HCT116 (cell line): ENCODE data around the gene SLC2A9. TPM values are rescaled to one million over a fixed set of nuclear protein-coding genes. Genes with fewer than 3 reads are reported as not detected.

ENCODE experiments used
- ATAC-seq: fragments of 200-7000 bp; cut with Tn5 transposase; 2 replicates; pipeline ENCODE4 v1.9.1; 2020; ENCODE audit warnings: mild to moderate bottlenecking, moderate library complexity
- BruUV-seq: library from RNA; stranded (reverse); fragments of 400-500 nt; replicated peaks from 2 replicates; lab custom pipeline; 2021; lab: Mats Ljungman, UMichigan
- CTCF ChIA-PET: fragments of 300-600 bp; sonication (Branson Sonifier 250); formaldehyde crosslinking; loops from one replicate; lab custom pipeline; 2021; ENCODE audit warnings: antibody characterized with exemption; lab: Charles Lee
- POLR2A ChIA-PET: fragments of 300-600, 350-600 bp; sonication (Branson Sonifier 250); formaldehyde crosslinking; loops from one replicate; lab custom pipeline; 2021; ENCODE audit warnings: antibody characterized with exemption; lab: Charles Lee
- RAD21 ChIA-PET, 2 experiments: fragments of 300-600 bp; sonication (Branson Sonifier 250); formaldehyde crosslinking; loops; one replicate each; lab custom pipeline; 2023; ENCODE audit warnings: low total read pairs in 2 of 2; ENCODE audit not compliant: uncharacterized antibody in 2 of 2, unreplicated experiment in 2 of 2, low non-redundant PET in 1 of 2; lab: Charles Lee
- DNase-seq: peaks from one replicate; pipeline ENCODE4 v3.0.0-alpha.2; 2010; ENCODE audit warnings: low read depth, low spot score
- H2AFZ ChIP-seq: fragments of 200-600 bp; shearing (Covaris generic), sonication (generic); 2 replicates; pipeline ENCODE4 v1.6.1; 2017; ENCODE audit warnings: low read depth, mixed run types, mixed read lengths, antibody characterized with exemption, low read length; ENCODE audit not compliant: poor library complexity, severe bottlenecking
- H3K27ac ChIP-seq: 2 replicates; pipeline ENCODE4 v1.5.1; 2012; ENCODE audit warnings: low read depth, low read length
- H3K27me3 ChIP-seq: fragments of 200-600 bp; sonication (generic); 2 replicates; pipeline ENCODE4 v1.6.1; 2016; ENCODE audit warnings: mixed run types, low read length, mixed read lengths; ENCODE audit not compliant: insufficient read depth
- H3K36me3 ChIP-seq, 2 experiments: fragments of 200-500 bp in 1 of 2; fragments of 200-600 bp in 1 of 2; sonication (Bioruptor generic) in 1 of 2; sonication (generic) in 1 of 2; 2 replicates each; pipeline versions ENCODE4 v1.5.1 to v1.6.1; 2014 to 2016; ENCODE audit warnings: low read length in 2 of 2, inconsistent platforms in 1 of 2, mixed read lengths in 1 of 2, mixed run types in 1 of 2; ENCODE audit not compliant: insufficient read depth in 2 of 2, control insufficient read depth in 1 of 2
- H3K4me1 ChIP-seq, 2 experiments: fragments of 200-600 bp in 1 of 2; sonication (generic) in 1 of 2; 2 replicates each; pipeline versions ENCODE4 v1.5.1 to v1.6.1; 2012 to 2017; ENCODE audit warnings: low read length in 2 of 2, inconsistent platforms in 1 of 2, mild to moderate bottlenecking in 1 of 2, mixed read lengths in 1 of 2, mixed run types in 1 of 2, moderate library complexity in 1 of 2; ENCODE audit not compliant: insufficient read depth in 2 of 2, control insufficient read depth in 1 of 2
- H3K4me2 ChIP-seq: fragments of 200-600 bp; sonication (generic); 2 replicates; pipeline ENCODE4 v1.6.1; 2017; ENCODE audit warnings: mixed run types, low read length, mixed read lengths
- H3K4me3 ChIP-seq, 2 experiments: fragments of 200-600 bp in 1 of 2; sonication (generic) in 1 of 2; replicated peaks in 1 of 2; 2 replicates each; pipeline ENCODE4 v1.5.1; 2011 to 2016; ENCODE audit warnings: low read length in 2 of 2, control low read depth in 1 of 2, low read depth in 1 of 2, mild to moderate bottlenecking in 1 of 2, mixed read lengths in 1 of 2, mixed run types in 1 of 2
- H3K79me2 ChIP-seq: fragments of 200-600 bp; sonication (generic); 2 replicates; pipeline ENCODE4 v1.6.1; 2017; ENCODE audit warnings: mild to moderate bottlenecking, mixed run types, low read length, moderate library complexity, mixed read lengths; ENCODE audit not compliant: insufficient read depth
- H3K9ac ChIP-seq: fragments of 200-600 bp; sonication (generic); 2 replicates; pipeline ENCODE4 v1.6.1; 2016; ENCODE audit warnings: low read length, mixed read lengths
- H3K9me2 ChIP-seq: fragments of 200-600 bp; sonication (generic), shearing (Covaris generic); 2 replicates; pipeline ENCODE4 v1.6.1; 2017; ENCODE audit warnings: mixed run types, mild to moderate bottlenecking, moderate library complexity; ENCODE audit not compliant: insufficient read depth
- H3K9me3 ChIP-seq, 2 experiments: fragments of 200-500 bp in 1 of 2; fragments of 200-600 bp in 1 of 2; sonication (Bioruptor generic) in 1 of 2; sonication (generic) in 1 of 2; 2 replicates each; pipeline ENCODE4 v1.6.1; 2014 to 2017; ENCODE audit warnings: low read length in 2 of 2, mixed read lengths in 2 of 2, inconsistent platforms in 1 of 2, low read depth in 1 of 2, mild to moderate bottlenecking in 1 of 2, mixed run types in 1 of 2, moderate library complexity in 1 of 2; ENCODE audit not compliant: control insufficient read depth in 1 of 2, insufficient read depth in 1 of 2
- H4K20me1 ChIP-seq: fragments of 200-600 bp; sonication (generic), shearing (Covaris generic); 2 replicates; pipeline ENCODE4 v1.6.1; 2017; ENCODE audit warnings: mixed run types, mild to moderate bottlenecking, moderate library complexity; ENCODE audit not compliant: insufficient read depth
- CBX3 ChIP-seq: IDR thresholded peaks from 2 replicates; pipeline ENCODE4 v1.6.1; 2012; ENCODE audit warnings: low read depth
- CEBPB ChIP-seq: IDR thresholded peaks from 2 replicates; pipeline ENCODE4 v1.6.1; 2012; ENCODE audit warnings: low read depth
- EGR1 ChIP-seq: IDR thresholded peaks from 2 replicates; pipeline ENCODE4 v1.6.1; 2012; ENCODE audit warnings: low read depth
- ELF1 ChIP-seq: IDR thresholded peaks from 2 replicates; pipeline ENCODE4 v1.6.1; 2012; ENCODE audit warnings: low read depth, borderline replicate concordance
- EZH2phosphoT487 ChIP-seq: fragments of 200-600 bp; IDR thresholded peaks from 2 replicates; pipeline ENCODE4 v1.6.1; 2018; ENCODE audit warnings: antibody characterized with exemption, borderline replicate concordance
- JUND ChIP-seq: IDR thresholded peaks from 2 replicates; pipeline ENCODE4 v1.6.1; 2012
- POLR2AphosphoS5 ChIP-seq: IDR thresholded peaks from 2 replicates; pipeline ENCODE4 v1.6.1; 2011; ENCODE audit warnings: mild to moderate bottlenecking, low read depth, low read length, moderate library complexity
- RAD21 ChIP-seq: IDR thresholded peaks from 2 replicates; pipeline ENCODE4 v1.6.1; 2012; ENCODE audit warnings: low read depth, mild to moderate bottlenecking
- SIN3A ChIP-seq: IDR thresholded peaks from 2 replicates; pipeline ENCODE4 v1.6.1; 2012; ENCODE audit warnings: low read depth
- SP1 ChIP-seq: IDR thresholded peaks from 2 replicates; pipeline ENCODE4 v1.6.1; 2012; ENCODE audit warnings: low read depth
- SRF ChIP-seq: IDR thresholded peaks from 2 replicates; pipeline ENCODE4 v1.6.1; 2012; ENCODE audit warnings: low read depth
- YY1 ChIP-seq: IDR thresholded peaks from 2 replicates; pipeline ENCODE4 v1.6.1; 2011; ENCODE audit warnings: low read length, low read depth, moderate library complexity, mild to moderate bottlenecking; ENCODE audit not compliant: insufficient replicate concordance; ENCODE audit errors: extremely low read depth
- ZFX ChIP-seq: fragments of 450-650 bp; IDR thresholded peaks from 2 replicates; pipeline ENCODE4 v1.6.1; 2017
- intact Hi-C: fragments of 100-400 bp; cut with micrococcal nuclease; formaldehyde crosslinking; loops from 2 replicates; pipeline ENCODE4 v1.10.0; 2022
- total RNA-seq: library from RNA; stranded (reverse); gene quantifications from one replicate; pipeline ENCODE4 v1.2.1, GENCODE V29; 2021; ENCODE audit not compliant: unreplicated experiment
- TF ChIP-seq, protein P1 (sequence below): IDR thresholded peaks from 2 replicates; pipeline ENCODE4 v1.6.1; 2011; ENCODE audit warnings: mild to moderate bottlenecking, low read length, moderate library complexity; ENCODE audit not compliant: insufficient replicate concordance; ENCODE audit errors: extremely low read depth
- TF ChIP-seq, protein P2 (sequence below): IDR thresholded peaks from 2 replicates; pipeline ENCODE4 v1.6.1; 2012
- TF ChIP-seq, protein P3 (sequence below): IDR thresholded peaks from 2 replicates; pipeline ENCODE4 v1.6.1; 2012
- TF ChIP-seq, protein P4 (sequence below): IDR thresholded peaks from 2 replicates; pipeline ENCODE4 v1.6.1; 2012; ENCODE audit warnings: low read depth

SLC2A9 gene
- total RNA-seq, 1 experiment from 2014 or later = 2.2 TPM

DNA sequence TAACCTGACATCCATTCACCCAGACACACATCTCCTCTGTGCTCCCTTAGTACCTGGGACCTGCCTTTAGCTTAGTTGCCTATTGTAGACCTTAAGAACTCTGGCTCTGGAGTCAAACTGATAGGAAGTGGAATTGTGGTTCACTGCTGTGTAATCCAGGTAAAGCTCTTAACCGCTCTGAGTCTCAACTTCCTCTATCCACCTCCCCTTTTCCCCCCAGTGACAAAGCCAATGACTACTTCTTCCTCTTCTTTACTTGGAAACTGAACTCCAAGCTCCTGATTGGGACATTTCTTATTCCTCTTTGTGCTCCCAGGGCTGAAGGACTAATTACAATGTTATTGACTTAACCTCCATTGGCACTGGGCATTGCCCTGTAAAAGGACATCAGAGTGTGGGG, 145.8 kb downstream of the SLC2A9 start:
- ChIA-PET RAD21 (no interaction called here), CTCF (no interaction called here), POLR2A (no interaction called here)
- Histone ChIP-seq H4K20me1 (no peaks in the 10 kb centered on the region), H3K79me2 (no peaks in the 10 kb centered on the region), H3K27me3 (0 out of 2 replicates have a peak, but pooled peaks cover 10% of the 10 kb centered on the region), H3K9me3 (no peaks in the 10 kb centered on the region), H3K4me3 (no peak overlapping the region), H3K9ac (no peak overlapping the region), H3K4me1 (no peaks in the 10 kb centered on the region), H3K4me2 (no peak overlapping the region), H2AFZ (no peak overlapping the region), H3K27ac (no peak overlapping the region), H3K9me2 (no peaks in the 10 kb centered on the region), H3K36me3 (no peaks in the 10 kb centered on the region)
- DNase-seq = no peak
- intact Hi-C loops = no loop called here
- no peak for ATAC-seq
- no TSS peak for BruUV-seq
- TF ChIP-seq EGR1 = no peak
- TF ChIP-seq SP1 = no peak
- no peak for TF ChIP-seq ZFX
- TF ChIP-seq SRF = no peak
- no peak for TF ChIP-seq SIN3A
- no peak for TF ChIP-seq POLR2AphosphoS5

DNA sequence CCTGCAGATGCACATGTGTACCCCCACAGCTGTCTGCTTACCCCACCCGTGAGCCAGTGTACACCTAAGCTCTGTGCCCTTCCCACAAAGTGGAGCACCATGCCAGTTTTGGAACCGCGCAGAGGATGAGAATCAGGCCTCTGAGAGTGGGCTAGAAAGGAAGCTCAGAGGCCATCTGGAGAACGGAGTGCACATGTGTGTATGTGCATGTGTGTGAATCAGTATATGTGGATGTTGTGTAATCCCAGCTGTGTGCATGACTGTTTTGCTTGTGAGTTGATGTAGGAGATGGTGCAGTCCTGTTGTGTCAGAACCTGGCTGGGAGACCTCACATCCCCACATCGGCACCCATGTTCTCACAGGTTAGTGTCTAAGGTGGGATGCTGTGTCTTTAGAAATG, 146.9 kb downstream of the SLC2A9 start:
- H3K36me3 ChIP-seq = no peaks in the 10 kb centered on the region
- no peak overlapping the region for H3K9ac ChIP-seq
- no peaks in the 10 kb centered on the region for H3K79me2 ChIP-seq
- no peaks in the 10 kb centered on the region for H3K9me2 ChIP-seq
- no peaks in the 10 kb centered on the region for H4K20me1 ChIP-seq
- no peak overlapping the region for H3K4me3 ChIP-seq
- ChIA-PET RAD21 (no interaction called here), CTCF (no interaction called here), POLR2A (no interaction called here)
- no peaks in the 10 kb centered on the region for H3K9me3 ChIP-seq
- no peak overlapping the region for H3K27ac ChIP-seq
- intact Hi-C loops = no loop called here
- 0 out of 2 replicates have a peak, but pooled peaks cover 10% of the 10 kb centered on the region for H3K27me3 ChIP-seq
- no peak for DNase-seq
- no peak overlapping the region for H2AFZ ChIP-seq
- no peak for ATAC-seq
- no peaks in the 10 kb centered on the region for H3K4me1 ChIP-seq
- no peak overlapping the region for H3K4me2 ChIP-seq
- no TSS peak for BruUV-seq
- TF ChIP-seq YY1 = no peak
- no peak for TF ChIP-seq ELF1
- TF ChIP-seq, protein P1, sequence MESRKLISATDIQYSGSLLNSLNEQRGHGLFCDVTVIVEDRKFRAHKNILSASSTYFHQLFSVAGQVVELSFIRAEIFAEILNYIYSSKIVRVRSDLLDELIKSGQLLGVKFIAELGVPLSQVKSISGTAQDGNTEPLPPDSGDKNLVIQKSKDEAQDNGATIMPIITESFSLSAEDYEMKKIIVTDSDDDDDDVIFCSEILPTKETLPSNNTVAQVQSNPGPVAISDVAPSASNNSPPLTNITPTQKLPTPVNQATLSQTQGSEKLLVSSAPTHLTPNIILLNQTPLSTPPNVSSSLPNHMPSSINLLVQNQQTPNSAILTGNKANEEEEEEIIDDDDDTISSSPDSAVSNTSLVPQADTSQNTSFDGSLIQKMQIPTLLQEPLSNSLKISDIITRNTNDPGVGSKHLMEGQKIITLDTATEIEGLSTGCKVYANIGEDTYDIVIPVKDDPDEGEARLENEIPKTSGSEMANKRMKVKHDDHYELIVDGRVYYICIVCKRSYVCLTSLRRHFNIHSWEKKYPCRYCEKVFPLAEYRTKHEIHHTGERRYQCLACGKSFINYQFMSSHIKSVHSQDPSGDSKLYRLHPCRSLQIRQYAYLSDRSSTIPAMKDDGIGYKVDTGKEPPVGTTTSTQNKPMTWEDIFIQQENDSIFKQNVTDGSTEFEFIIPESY = no peak
- TF ChIP-seq RAD21 = no peak
- TF ChIP-seq EGR1 = no peak
- TF ChIP-seq CEBPB = no peak
- TF ChIP-seq CBX3 = no peak
- TF ChIP-seq SP1 = no peak
- no peak for TF ChIP-seq SRF
- no peak for TF ChIP-seq SIN3A
- TF ChIP-seq EZH2phosphoT487 = no peak
- TF ChIP-seq, protein P2, sequence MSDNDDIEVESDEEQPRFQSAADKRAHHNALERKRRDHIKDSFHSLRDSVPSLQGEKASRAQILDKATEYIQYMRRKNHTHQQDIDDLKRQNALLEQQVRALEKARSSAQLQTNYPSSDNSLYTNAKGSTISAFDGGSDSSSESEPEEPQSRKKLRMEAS = no peak
- no peak for TF ChIP-seq JUND
- TF ChIP-seq, protein P3, sequence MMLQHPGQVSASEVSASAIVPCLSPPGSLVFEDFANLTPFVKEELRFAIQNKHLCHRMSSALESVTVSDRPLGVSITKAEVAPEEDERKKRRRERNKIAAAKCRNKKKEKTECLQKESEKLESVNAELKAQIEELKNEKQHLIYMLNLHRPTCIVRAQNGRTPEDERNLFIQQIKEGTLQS = no peak
- TF ChIP-seq, protein P4, sequence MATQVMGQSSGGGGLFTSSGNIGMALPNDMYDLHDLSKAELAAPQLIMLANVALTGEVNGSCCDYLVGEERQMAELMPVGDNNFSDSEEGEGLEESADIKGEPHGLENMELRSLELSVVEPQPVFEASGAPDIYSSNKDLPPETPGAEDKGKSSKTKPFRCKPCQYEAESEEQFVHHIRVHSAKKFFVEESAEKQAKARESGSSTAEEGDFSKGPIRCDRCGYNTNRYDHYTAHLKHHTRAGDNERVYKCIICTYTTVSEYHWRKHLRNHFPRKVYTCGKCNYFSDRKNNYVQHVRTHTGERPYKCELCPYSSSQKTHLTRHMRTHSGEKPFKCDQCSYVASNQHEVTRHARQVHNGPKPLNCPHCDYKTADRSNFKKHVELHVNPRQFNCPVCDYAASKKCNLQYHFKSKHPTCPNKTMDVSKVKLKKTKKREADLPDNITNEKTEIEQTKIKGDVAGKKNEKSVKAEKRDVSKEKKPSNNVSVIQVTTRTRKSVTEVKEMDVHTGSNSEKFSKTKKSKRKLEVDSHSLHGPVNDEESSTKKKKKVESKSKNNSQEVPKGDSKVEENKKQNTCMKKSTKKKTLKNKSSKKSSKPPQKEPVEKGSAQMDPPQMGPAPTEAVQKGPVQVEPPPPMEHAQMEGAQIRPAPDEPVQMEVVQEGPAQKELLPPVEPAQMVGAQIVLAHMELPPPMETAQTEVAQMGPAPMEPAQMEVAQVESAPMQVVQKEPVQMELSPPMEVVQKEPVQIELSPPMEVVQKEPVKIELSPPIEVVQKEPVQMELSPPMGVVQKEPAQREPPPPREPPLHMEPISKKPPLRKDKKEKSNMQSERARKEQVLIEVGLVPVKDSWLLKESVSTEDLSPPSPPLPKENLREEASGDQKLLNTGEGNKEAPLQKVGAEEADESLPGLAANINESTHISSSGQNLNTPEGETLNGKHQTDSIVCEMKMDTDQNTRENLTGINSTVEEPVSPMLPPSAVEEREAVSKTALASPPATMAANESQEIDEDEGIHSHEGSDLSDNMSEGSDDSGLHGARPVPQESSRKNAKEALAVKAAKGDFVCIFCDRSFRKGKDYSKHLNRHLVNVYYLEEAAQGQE = no peak
